Measurements from ENCODE around the gene GPR39.

GRCh38 chr2:132608311-132608710 lies 191.7 kb downstream of the GPR39 start:
- TF ChIP-seq CTCF (IDR thresholded peaks at IDR 0.05) (no peak), POLR2A (IDR thresholded peaks at IDR 0.05) (no peak)

Measured in uterus (tissue), 2 donors.